Thymus (tissue), 11 donors: ENCODE data around the gene COLQ. TPM values are rescaled to one million over a fixed set of nuclear protein-coding genes. Genes with fewer than 3 reads are reported as not detected.

Experiments
- DNase-seq, 9 donors: peaks; one replicate each; pipeline ENCODE4 v3.0.0-alpha.2; 2013; ENCODE audit warnings: low spot score in 9 of 9, low read depth in 6 of 9, missing footprints in 1 of 9
- H3K27ac ChIP-seq, 2 donors: one replicate each; pipeline ENCODE4 v1.5.1; 2013; ENCODE audit warnings: control low read depth in 1 of 2, low read depth in 1 of 2, low read length in 1 of 2, mild to moderate bottlenecking in 1 of 2, moderate library complexity in 1 of 2
- H3K27me3 ChIP-seq, 2 donors: one replicate each; pipeline ENCODE4 v1.5.1; 2013; ENCODE audit warnings: low read length in 1 of 2; ENCODE audit not compliant: control insufficient read depth in 2 of 2, insufficient read depth in 1 of 2
- H3K36me3 ChIP-seq, 2 donors: one replicate each; pipeline ENCODE4 v1.5.1; 2013; ENCODE audit warnings: low read length in 1 of 2, mild to moderate bottlenecking in 1 of 2, moderate library complexity in 1 of 2; ENCODE audit not compliant: control insufficient read depth in 2 of 2, insufficient read depth in 2 of 2
- H3K4me1 ChIP-seq, 2 donors: one replicate each; pipeline ENCODE4 v1.5.1; 2013; ENCODE audit warnings: low read length in 2 of 2; ENCODE audit not compliant: control insufficient read depth in 2 of 2, insufficient read depth in 2 of 2
- H3K4me3 ChIP-seq, 2 donors: one replicate each; pipeline ENCODE4 v1.5.1; 2013; ENCODE audit warnings: low read length in 2 of 2, control low read depth in 1 of 2, mild to moderate bottlenecking in 1 of 2
- H3K9me3 ChIP-seq, 2 donors: one replicate each; pipeline ENCODE4 v1.5.1; 2013; ENCODE audit warnings: low read length in 1 of 2, mild to moderate bottlenecking in 1 of 2; ENCODE audit not compliant: control insufficient read depth in 2 of 2, insufficient read depth in 1 of 2
- WGBS: extraction: QIAGEN DNeasy Blood & Tissue Kit; methylation state at CpG from one replicate; pipeline ENCODE4 v1.1.7; 2013; 5-methylcytosine and 5-hydroxymethylcytosine counted together
- polyA plus RNA-seq: library from polyadenylated mRNA; stranded (reverse); fragments of 200-250 nt; gene quantifications from one replicate; pipeline ENCODE4 v1.2.3, GENCODE V29; 2013
- total RNA-seq: library from RNA; stranded (reverse); fragments of 120-200 nt; gene quantifications from one replicate; pipeline ENCODE4 v1.2.4, GENCODE V29; 2013
- donor health status: healthy.

Gene COLQ
- total and polyA plus RNA-seq, 2 donors: 4.2 to 6.2 TPM

DNA sequence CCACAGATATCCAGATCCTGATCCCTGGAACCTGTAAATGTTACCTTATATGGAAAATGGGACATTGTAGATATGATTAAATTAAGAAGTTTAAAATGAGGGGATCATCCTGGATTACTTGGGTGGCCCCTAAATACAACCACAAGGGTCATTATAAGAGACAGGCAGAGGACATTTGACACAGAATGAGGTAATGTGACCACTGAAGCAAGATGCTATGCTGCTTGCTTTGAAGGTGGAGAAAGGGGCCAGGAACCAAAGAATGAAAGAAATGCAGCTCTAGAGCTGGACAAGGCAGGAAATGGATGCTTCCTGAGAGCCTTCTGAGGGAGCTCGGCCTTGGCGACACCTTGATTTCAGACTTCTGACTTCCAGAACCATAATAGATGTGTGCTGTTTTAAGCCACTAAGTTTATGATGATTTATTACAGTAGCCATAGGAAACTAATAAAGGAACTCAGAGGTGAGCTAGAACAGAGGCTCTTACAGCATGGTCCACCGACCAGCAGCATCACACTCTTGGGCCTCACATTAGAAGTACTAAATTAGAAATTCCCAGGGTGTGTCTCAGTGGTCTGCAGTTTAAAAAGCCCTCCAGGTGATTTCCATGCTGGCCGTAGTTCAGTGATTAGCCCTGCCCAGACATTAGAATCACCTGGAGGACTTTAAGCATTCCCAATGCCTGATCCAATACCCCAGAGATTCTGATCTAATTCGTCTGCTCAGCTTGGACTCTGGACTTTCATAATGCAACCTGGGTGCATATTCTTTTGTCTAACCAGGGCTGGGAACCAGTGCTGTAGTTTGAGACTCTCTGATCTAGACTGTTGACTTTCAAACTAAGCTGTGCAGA, 7.5 kb downstream of the COLQ start:
- no peak for DNase-seq
- H3K36me3 ChIP-seq: no peaks in the 10 kb centered on the region
- H3K4me3 ChIP-seq: no peak overlapping the region
- WGBS: 71% methylated on average over 5 of the region's 5 CpGs
- no peaks in the 10 kb centered on the region for H3K27me3 ChIP-seq
- H3K4me1 ChIP-seq: peaks cover 0 to 3% of the 10 kb centered on the region in 2 donors
- no peak overlapping the region for H3K27ac ChIP-seq
- H3K9me3 ChIP-seq: no peaks in the 10 kb centered on the region

DNA sequence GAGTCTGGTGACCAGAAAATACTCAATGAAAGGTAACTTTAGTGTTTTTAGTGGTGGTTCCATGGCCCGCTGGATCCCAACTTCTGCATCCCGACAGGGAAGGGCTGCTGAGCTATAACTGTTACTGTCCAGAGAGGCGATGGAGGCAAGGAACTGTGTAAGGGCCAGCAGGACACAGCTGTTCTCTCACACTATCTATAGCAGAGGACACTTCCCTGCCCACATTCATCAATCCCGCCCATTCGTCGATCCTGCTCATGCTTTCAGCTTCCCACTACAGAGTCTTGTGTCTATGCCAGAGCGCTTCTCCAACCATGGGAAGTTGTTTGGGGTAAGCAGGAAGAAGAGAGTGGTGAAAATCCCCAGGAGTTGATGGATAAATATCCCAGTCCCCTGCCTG, 8.4 kb downstream of the COLQ start:
- Histone ChIP-seq H3K27me3 (no peaks in the 10 kb centered on the region), H3K9me3 (no peaks in the 10 kb centered on the region), H3K4me3 (no peak overlapping the region), H3K27ac (no peak overlapping the region), H3K4me1 (peaks cover 0 to 3% of the 10 kb centered on the region in 2 donors), H3K36me3 (no peaks in the 10 kb centered on the region)
- no peak for DNase-seq
- WGBS: 97% methylated on average over 7 of the region's 7 CpGs

DNA sequence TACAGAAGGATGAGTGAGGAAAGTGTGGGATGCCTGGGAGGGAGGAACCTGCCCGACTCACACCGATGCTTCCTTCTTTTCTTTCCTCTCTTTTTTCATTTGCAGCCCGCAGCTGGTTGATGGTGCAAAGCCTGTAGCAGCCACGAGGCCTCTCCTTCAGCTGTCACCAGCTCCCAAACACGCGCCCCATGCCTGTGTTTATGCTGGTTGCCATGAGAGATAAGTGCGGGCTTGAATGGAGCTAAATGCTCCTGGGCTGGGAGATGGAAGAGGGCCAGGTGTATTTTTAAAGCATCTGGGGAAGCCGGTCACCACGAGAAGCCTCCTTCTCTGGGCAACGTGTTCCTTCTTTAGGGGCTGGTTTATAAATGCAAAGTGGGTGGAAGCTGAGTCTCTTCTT, 9.3 kb downstream of the COLQ start:
- Histone ChIP-seq H3K36me3 (no peaks in the 10 kb centered on the region), H3K4me3 (no peak overlapping the region), H3K9me3 (no peaks in the 10 kb centered on the region), H3K4me1 (peaks cover 0 to 3% of the 10 kb centered on the region in 2 donors), H3K27ac (no peak overlapping the region), H3K27me3 (no peaks in the 10 kb centered on the region)
- WGBS: 13% methylated on average over 10 of the region's 10 CpGs
- DNase-seq: peak in 1 of 9 donors; percentile 18

DNA sequence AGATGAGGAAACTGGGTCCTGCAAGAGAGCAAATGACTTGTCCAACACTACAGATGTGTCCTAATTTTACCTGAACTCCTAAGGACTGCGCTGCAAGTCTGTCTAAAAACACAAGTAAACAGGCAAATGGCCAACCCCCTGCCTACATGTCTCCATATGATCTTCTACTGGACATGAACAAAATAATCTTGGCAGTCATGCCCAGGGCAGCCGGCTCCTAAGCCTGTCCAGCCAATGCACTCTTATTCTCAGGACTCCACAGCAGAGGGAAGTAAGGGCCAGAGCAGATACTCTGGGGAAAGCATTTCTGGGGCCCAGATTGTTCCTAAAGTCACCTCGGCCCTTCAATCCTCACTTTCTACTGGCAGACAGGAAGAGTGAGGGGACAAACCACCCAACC, 10.3 kb downstream of the COLQ start:
- Histone ChIP-seq H3K36me3 (no peaks in the 10 kb centered on the region), H3K4me1 (peaks cover 0 to 3% of the 10 kb centered on the region in 2 donors), H3K27me3 (no peaks in the 10 kb centered on the region), H3K27ac (no peak overlapping the region), H3K9me3 (no peaks in the 10 kb centered on the region), H3K4me3 (no peak overlapping the region)
- 96% methylated on average over 3 of the region's 3 CpGs for WGBS
- DNase-seq: no peak

DNA sequence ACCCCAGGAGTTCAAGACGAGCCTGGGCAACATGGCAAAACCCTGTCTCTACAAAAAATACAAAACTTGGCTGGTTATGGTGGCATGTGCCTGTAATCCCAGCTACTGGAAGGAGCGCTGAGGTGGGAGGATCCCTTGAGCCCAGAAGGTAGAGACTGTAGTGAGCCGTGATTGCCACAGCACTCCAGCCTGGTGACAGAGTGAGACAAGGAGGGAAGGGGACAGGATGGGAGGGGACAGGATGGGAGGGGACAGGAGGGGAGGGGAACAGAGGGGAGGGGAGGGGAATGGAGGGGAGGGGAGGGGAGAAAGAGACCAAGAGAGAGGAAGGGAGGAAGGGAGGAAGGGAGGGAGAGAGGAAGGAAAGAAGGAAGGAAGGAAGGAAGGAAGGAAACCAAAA, 11.0 kb downstream of the COLQ start:
- WGBS: 98% methylated on average over 3 of the region's 3 CpGs
- H3K36me3 ChIP-seq: no peaks in the 10 kb centered on the region
- no peak for DNase-seq
- no peaks in the 10 kb centered on the region for H3K27me3 ChIP-seq
- no peak overlapping the region for H3K27ac ChIP-seq
- H3K4me1 ChIP-seq: peaks cover 0 to 3% of the 10 kb centered on the region in 2 donors
- H3K4me3 ChIP-seq: no peak overlapping the region
- H3K9me3 ChIP-seq: no peaks in the 10 kb centered on the region

DNA sequence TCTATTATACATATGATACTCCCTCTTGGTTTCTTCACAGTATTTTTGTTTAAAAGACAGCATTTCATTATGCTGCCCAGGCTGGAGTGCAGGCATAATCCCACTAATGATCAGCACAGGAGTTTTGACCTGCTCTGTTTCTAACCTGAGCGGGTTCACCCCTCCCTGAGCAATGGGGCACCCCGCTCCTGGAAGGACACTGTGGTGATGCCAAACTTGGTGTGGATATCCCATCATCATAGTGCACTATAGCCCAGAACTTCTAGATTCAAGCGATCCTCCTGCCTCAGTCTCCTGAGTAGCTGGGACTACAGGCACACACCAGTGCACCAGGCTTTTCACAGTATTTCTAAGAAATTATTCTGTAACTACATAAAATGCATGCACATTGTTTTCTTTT, 14.9 kb downstream of the COLQ start:
- DNase-seq: no peak
- no peaks in the 10 kb centered on the region for H3K9me3 ChIP-seq

DNA sequence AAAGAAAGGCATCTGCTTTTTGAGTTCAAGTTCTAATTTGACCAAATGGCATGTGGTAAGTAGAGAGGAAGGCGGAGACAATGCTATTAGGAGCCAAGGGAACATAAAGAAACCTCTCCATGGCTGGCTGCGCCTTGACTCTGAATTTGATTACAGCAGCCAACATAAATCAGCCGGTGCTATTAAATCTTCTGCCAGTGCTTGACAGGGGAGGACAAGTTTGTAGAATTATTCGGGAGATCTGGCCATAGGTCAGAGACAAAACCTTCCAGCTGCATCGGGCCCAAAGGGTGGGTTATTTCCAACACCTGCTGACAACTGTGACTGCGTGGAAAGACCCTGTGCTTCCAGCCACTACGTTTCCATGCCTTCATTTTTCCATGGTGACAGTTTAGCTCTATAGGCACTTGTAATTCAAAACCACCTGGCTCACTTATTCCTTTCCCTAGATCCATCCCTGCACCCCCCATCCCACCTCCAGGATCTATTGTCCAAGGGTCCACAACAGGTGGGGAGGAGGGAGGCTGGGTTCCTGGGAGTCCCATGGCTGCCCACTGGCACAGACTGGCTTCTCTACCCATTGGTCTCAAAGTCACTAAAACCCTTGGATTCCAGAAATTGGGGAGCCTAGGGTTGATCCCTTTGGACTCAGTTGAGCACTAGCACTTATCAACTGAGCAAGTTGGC, 15.9 kb downstream of the COLQ start:
- no peak overlapping the region for H3K27ac ChIP-seq
- H3K4me3 ChIP-seq: no peak overlapping the region
- H3K36me3 ChIP-seq: no peaks in the 10 kb centered on the region
- H3K9me3 ChIP-seq: no peaks in the 10 kb centered on the region
- H3K27me3 ChIP-seq: no peaks in the 10 kb centered on the region
- no peaks in the 10 kb centered on the region for H3K4me1 ChIP-seq
- DNase-seq: no peak
- WGBS: 95% methylated on average over 7 of the region's 7 CpGs

More for the DNA sequence above, 14.9 kb downstream of the COLQ start:
- no peaks in the 10 kb centered on the region for H3K27me3 ChIP-seq
- no peak overlapping the region for H3K27ac ChIP-seq
- no peaks in the 10 kb centered on the region for H3K4me1 ChIP-seq
- no peaks in the 10 kb centered on the region for H3K36me3 ChIP-seq
- WGBS: 99% methylated on average over 3 of the region's 3 CpGs
- H3K4me3 ChIP-seq: no peak overlapping the region

DNA sequence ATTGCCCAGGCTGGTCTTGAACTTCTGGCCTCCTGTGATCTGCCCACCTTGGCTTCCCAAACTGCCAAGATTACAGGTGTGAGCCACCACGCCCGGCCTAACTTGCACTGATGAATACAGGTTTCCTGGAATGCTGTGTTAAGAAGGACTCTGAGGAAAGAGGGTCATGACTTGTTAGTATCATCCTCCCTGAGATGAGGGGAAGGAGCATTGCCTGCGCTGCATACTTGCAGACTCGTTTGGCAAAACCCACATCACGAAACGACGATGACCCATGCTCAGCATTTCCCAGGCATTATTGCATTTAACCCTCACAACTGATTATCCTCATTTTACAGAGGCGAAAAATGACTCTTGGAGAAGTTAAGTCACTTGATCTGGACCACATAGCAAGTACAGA, 18.9 kb downstream of the COLQ start:
- H3K9me3 ChIP-seq: no peaks in the 10 kb centered on the region
- no peak overlapping the region for H3K27ac ChIP-seq
- no peaks in the 10 kb centered on the region for H3K27me3 ChIP-seq
- H3K36me3 ChIP-seq: no peaks in the 10 kb centered on the region
- WGBS: 97% methylated on average over 8 of the region's 8 CpGs
- no peaks in the 10 kb centered on the region for H3K4me1 ChIP-seq
- H3K4me3 ChIP-seq: no peak overlapping the region
- DNase-seq: no peak

DNA sequence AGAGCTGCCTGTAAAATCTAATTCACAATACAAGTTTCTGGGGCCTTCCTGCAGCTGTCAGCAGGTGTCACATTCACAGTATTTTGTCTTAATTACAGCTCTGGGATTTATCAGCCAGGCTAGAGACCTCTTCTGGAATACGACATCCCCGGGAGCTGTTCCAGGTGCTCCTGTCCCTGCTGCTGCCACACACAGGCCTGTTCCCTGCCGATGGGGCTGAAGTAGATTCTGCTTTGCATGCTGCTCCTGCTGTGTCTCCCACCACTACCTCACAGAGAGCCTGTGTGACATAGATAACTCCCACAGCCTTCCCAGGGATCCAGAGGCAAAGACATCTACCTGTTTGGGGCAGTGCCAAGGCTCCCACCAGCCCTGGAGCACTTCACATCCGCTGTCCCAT, 20.4 kb downstream of the COLQ start:
- H3K27ac ChIP-seq: no peak overlapping the region
- no peak for DNase-seq
- no peaks in the 10 kb centered on the region for H3K4me1 ChIP-seq
- 84% methylated on average over 4 of the region's 4 CpGs for WGBS
- no peak overlapping the region for H3K4me3 ChIP-seq
- H3K27me3 ChIP-seq: no peaks in the 10 kb centered on the region
- H3K9me3 ChIP-seq: no peaks in the 10 kb centered on the region
- H3K36me3 ChIP-seq: no peaks in the 10 kb centered on the region
